Measurements from ENCODE around the gene RASEF.
"Not testable (repeated sequence)": the region's sequence is repeated elsewhere in the genome, so short reads cannot be mapped to it uniquely, and the experiment has no call there.

RASEF gene

GRCh38 chr9:82975176-82975575 is 87.8 kb downstream of the RASEF start:
- DNase-seq (ENCODE audit: low read depth, low spot score) = no peak

GRCh38 chr9:82972446-82972845 is 90.5 kb downstream of the RASEF start:
- DNase-seq (ENCODE audit: low read depth, low spot score) = no peak

GRCh38 chr9:82970359-82970758 is 92.6 kb downstream of the RASEF start:
- no peak for DNase-seq (ENCODE audit: low read depth, low spot score)

- DNase-seq (ENCODE audit: low read depth, low spot score) = no peak
Observed at GRCh38 chr9:82969291-82969690, 93.7 kb downstream of the RASEF start.

GRCh38 chr9:82968816-82969215 is 94.1 kb downstream of the RASEF start:
- no peak for DNase-seq (ENCODE audit: low read depth, low spot score)

GRCh38 chr9:82968388-82968787 is 94.6 kb downstream of the RASEF start:
- no peak for DNase-seq (ENCODE audit: low read depth, low spot score)

- no peak for DNase-seq (ENCODE audit: low read depth, low spot score)
Observed at GRCh38 chr9:82961504-82962125, 101.3 kb downstream of the RASEF start.

- no peak for DNase-seq (ENCODE audit: low read depth, low spot score)
Observed at GRCh38 chr9:82957529-82958379, 105.2 kb downstream of the RASEF start.

- DNase-seq (ENCODE audit: low read depth, low spot score) = no peak
Observed at GRCh38 chr9:82949203-82949602, 113.7 kb downstream of the RASEF start.

- no peak for DNase-seq (ENCODE audit: low read depth, low spot score)
Observed at GRCh38 chr9:82940376-82940775, 122.6 kb downstream of the RASEF start.

- DNase-seq (ENCODE audit: low read depth, low spot score) = no peak
Observed at GRCh38 chr9:82939451-82939850, 123.5 kb downstream of the RASEF start.

GRCh38 chr9:82938426-82939218 is 124.3 kb downstream of the RASEF start:
- DNase-seq (ENCODE audit: low read depth, low spot score) = no peak

GRCh38 chr9:82936561-82936960 is 126.4 kb downstream of the RASEF start:
- DNase-seq (ENCODE audit: low read depth, low spot score) = not testable (repeated sequence)

- no peak for DNase-seq (ENCODE audit: low read depth, low spot score)
Observed at GRCh38 chr9:82934949-82935348, 128.0 kb downstream of the RASEF start.

- DNase-seq (ENCODE audit: low read depth, low spot score) = not testable (repeated sequence)
Observed at GRCh38 chr9:82934025-82934424, 128.9 kb downstream of the RASEF start.

- no peak for DNase-seq (ENCODE audit: low read depth, low spot score)
Observed at GRCh38 chr9:82930116-82930515, 132.8 kb downstream of the RASEF start.
